HepG2 (cell line): ENCODE measurements around the gene DIO1. TPM values are rescaled to one million over a fixed set of nuclear protein-coding genes. Genes with fewer than 3 reads are reported as not detected.

Experiments
- BCL6 ChIP-seq: IDR thresholded peaks from 2 replicates; pipeline ENCODE4 v1.6.1; 2016; ENCODE audit warnings: missing genetic modification reagents, missing compliant biosample characterization
- CREM ChIP-seq, 2 experiments: sonication (generic) in 1 of 2; formaldehyde crosslinking in 1 of 2; IDR thresholded peaks; 2 replicates each; pipeline versions ENCODE4 v1.4.0 to v1.6.1; 2016 to 2020; ENCODE audit warnings: antibody characterized with exemption in 1 of 2, mild to moderate bottlenecking in 1 of 2, missing genetic modification reagents in 1 of 2
- EED ChIP-seq: sonication (generic); formaldehyde crosslinking; IDR thresholded peaks from 2 replicates; pipeline ENCODE4 v1.5.0; 2020; ENCODE audit warnings: mild to moderate bottlenecking, missing genetic modification reagents
- MAF1 ChIP-seq: sonication (generic); formaldehyde crosslinking; IDR thresholded peaks from 2 replicates; pipeline ENCODE4 v1.5.0; 2020; ENCODE audit warnings: missing genetic modification reagents, borderline replicate concordance
- PRPF4 ChIP-seq: fragments of 200-400 bp; formaldehyde crosslinking; IDR thresholded peaks from 2 replicates; pipeline ENCODE4 v1.6.1; 2016; ENCODE audit warnings: low read length, low read depth; ENCODE audit not compliant: poor library complexity, severe bottlenecking
- SP5 ChIP-seq: IDR thresholded peaks from 2 replicates; pipeline ENCODE4 v1.6.1; 2016; ENCODE audit warnings: low read depth, borderline replicate concordance
- ZFP37 ChIP-seq: sonication (generic); formaldehyde crosslinking; IDR thresholded peaks from 2 replicates; pipeline ENCODE4 v1.4.0; 2020; ENCODE audit warnings: missing genetic modification reagents, borderline replicate concordance
- ZMYM3 ChIP-seq: sonication (generic); formaldehyde crosslinking; IDR thresholded peaks from 2 replicates; pipeline ENCODE4 v1.5.1; 2020; ENCODE audit warnings: mild to moderate bottlenecking, missing genetic modification reagents
- ZNF256 ChIP-seq: sonication (generic); formaldehyde crosslinking; conservative IDR thresholded peaks from 2 replicates; pipeline ENCODE4 v1.4.0; 2020; ENCODE audit warnings: missing genetic modification reagents
- ZNF264 ChIP-seq: sonication (generic); formaldehyde crosslinking; IDR thresholded peaks from 2 replicates; pipeline ENCODE4 v1.4.0; 2020; ENCODE audit warnings: missing genetic modification reagents
- ZNF460 ChIP-seq: sonication (generic); formaldehyde crosslinking; IDR thresholded peaks from 2 replicates; pipeline ENCODE4 v1.5.1; 2020; ENCODE audit warnings: missing genetic modification reagents, mild to moderate bottlenecking, borderline replicate concordance
- ZNF546 ChIP-seq: sonication (generic); formaldehyde crosslinking; conservative IDR thresholded peaks from 2 replicates; pipeline ENCODE4 v1.8.1; 2023; ENCODE audit warnings: mild to moderate bottlenecking, missing genetic modification reagents
- polyA plus RNA-seq, 8 experiments: library from polyadenylated mRNA; depleted of rRNA in 3 of 8; stranded (reverse) in 7 of 8; unstranded in 1 of 8; fragments of >200 nt; fragmentation: Illumina TruSeq in 4 of 8; extraction: Trizol in 4 of 8; gene quantifications; 2 replicates each; pipeline versions ENCODE4 v1.2.1 to v1.2.3, GENCODE V29; 2011 to 2016; ENCODE audit warnings: low read depth in 4 of 8, missing spikeins in 1 of 8, mixed read lengths in 1 of 8; ENCODE audit not compliant: insufficient read depth in 1 of 8
- total RNA-seq, 5 experiments: library from RNA; depleted of rRNA; stranded (reverse); fragments of >200 nt; fragmentation: Illumina TruSeq; extraction: Trizol; gene quantifications; 2 replicates each; pipeline ENCODE4 v1.2.3, GENCODE V29; 2016; ENCODE audit warnings: low read depth in 1 of 5
- TF ChIP-seq, protein P1 (sequence below), 2 experiments: sonication (generic) in 1 of 2; formaldehyde crosslinking in 1 of 2; IDR thresholded peaks; 2 replicates each; pipeline versions ENCODE4 v1.6.1 to v1.9.0; 2014 to 2022; ENCODE audit warnings: antibody characterized with exemption in 1 of 2, borderline replicate concordance in 1 of 2, inconsistent platforms in 1 of 2, low read depth in 1 of 2, missing genetic modification reagents in 1 of 2
- TF ChIP-seq, protein P2 (sequence below): sonication (generic); formaldehyde crosslinking; IDR thresholded peaks from 2 replicates; pipeline ENCODE4 v1.4.0; 2020; ENCODE audit warnings: missing genetic modification reagents, mild to moderate bottlenecking, borderline replicate concordance
- TF ChIP-seq, protein P3 (sequence below): IDR thresholded peaks from 2 replicates; pipeline ENCODE4 v1.6.1; 2016; ENCODE audit warnings: control low read depth
- TF ChIP-seq, protein P4 (sequence below): sonication (generic); formaldehyde crosslinking; IDR thresholded peaks from 2 replicates; pipeline ENCODE4 v1.5.1; 2020; ENCODE audit warnings: mild to moderate bottlenecking, missing genetic modification reagents, moderate library complexity

DIO1 gene
- total and polyA plus RNA-seq, 2 of the 13 experiments (the other 11 are each of a cell fraction or from before 2014, with no cell fraction given): 13.5 to 45.6 TPM

DNA sequence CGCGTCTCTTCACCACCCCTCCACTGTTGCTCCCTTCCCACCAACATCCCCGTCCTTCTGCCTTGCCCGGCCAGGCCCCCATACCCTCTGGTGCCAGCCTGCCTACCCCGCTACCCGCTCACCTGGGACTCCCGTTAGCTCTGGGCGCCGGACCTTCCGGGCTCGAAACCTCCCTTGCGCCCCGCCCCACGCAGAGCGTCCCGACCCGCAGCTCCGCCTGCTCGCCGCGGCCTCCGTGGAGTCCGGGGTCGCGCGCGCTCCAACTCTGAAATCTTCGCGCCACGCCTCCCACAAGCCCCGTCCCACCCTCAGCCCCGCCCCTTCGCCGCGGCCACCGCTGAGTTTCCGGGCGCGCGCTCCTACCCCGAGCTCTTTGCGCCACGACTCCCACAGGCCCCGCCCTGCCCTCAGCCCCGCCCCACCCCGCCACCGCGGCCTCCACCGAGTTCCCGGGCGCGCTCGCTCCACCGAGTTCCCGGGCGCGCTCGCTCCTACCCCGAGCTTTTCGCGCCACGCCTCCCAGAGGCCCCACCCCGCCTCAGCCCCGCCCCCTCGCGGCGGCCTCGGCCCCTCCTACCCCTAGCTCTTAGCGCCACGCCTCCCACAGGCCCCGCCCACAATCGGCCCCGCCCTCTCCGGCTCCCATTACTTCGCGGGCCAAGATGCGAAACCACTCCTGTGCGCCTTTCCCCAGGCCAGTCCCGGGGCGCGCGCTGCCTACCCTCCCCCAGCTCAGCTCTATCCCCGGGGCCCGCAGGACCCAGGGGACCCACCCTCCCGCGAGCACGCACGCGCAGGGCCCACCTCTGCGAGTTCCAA lies 51.7 kb downstream of the DIO1 start, which contains the start of gene IFT25 (continued):
- TF ChIP-seq, protein P1, sequence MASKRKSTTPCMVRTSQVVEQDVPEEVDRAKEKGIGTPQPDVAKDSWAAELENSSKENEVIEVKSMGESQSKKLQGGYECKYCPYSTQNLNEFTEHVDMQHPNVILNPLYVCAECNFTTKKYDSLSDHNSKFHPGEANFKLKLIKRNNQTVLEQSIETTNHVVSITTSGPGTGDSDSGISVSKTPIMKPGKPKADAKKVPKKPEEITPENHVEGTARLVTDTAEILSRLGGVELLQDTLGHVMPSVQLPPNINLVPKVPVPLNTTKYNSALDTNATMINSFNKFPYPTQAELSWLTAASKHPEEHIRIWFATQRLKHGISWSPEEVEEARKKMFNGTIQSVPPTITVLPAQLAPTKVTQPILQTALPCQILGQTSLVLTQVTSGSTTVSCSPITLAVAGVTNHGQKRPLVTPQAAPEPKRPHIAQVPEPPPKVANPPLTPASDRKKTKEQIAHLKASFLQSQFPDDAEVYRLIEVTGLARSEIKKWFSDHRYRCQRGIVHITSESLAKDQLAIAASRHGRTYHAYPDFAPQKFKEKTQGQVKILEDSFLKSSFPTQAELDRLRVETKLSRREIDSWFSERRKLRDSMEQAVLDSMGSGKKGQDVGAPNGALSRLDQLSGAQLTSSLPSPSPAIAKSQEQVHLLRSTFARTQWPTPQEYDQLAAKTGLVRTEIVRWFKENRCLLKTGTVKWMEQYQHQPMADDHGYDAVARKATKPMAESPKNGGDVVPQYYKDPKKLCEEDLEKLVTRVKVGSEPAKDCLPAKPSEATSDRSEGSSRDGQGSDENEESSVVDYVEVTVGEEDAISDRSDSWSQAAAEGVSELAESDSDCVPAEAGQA (IDR thresholded peaks at IDR 0.05; ENCODE audit: low read depth): no peak
- TF ChIP-seq, protein P1 (CRISPR knock-in tag; IDR thresholded peaks at IDR 0.05; ENCODE audit: borderline replicate concordance): no peak
- TF ChIP-seq BCL6 (CRISPR knock-in tag) (peak; percentile 36; the same call in 1 of the 2 replicates), ZNF256 (CRISPR knock-in tag) (no peak), ZNF460 (CRISPR knock-in tag) (no peak), MAF1 (CRISPR knock-in tag) (0 out of 2 replicates have a peak, but pooled peaks have one; percentile 34), EED (CRISPR knock-in tag) (no peak), ZNF264 (CRISPR knock-in tag) (0 out of 2 replicates have a peak, but pooled peaks have one; percentile 35), ZNF546 (no peak), SP5 (CRISPR knock-in tag) (peak; percentile 73; the same call in 1 of the 2 replicates), ZFP37 (CRISPR knock-in tag) (no peak), CREM (IDR thresholded peaks at IDR 0.05) (no peak), CREM (CRISPR knock-in tag; IDR thresholded peaks at IDR 0.05) (no peak), ZMYM3 (CRISPR knock-in tag) (no peak), PRPF4 (no peak)
- TF ChIP-seq, protein P2, sequence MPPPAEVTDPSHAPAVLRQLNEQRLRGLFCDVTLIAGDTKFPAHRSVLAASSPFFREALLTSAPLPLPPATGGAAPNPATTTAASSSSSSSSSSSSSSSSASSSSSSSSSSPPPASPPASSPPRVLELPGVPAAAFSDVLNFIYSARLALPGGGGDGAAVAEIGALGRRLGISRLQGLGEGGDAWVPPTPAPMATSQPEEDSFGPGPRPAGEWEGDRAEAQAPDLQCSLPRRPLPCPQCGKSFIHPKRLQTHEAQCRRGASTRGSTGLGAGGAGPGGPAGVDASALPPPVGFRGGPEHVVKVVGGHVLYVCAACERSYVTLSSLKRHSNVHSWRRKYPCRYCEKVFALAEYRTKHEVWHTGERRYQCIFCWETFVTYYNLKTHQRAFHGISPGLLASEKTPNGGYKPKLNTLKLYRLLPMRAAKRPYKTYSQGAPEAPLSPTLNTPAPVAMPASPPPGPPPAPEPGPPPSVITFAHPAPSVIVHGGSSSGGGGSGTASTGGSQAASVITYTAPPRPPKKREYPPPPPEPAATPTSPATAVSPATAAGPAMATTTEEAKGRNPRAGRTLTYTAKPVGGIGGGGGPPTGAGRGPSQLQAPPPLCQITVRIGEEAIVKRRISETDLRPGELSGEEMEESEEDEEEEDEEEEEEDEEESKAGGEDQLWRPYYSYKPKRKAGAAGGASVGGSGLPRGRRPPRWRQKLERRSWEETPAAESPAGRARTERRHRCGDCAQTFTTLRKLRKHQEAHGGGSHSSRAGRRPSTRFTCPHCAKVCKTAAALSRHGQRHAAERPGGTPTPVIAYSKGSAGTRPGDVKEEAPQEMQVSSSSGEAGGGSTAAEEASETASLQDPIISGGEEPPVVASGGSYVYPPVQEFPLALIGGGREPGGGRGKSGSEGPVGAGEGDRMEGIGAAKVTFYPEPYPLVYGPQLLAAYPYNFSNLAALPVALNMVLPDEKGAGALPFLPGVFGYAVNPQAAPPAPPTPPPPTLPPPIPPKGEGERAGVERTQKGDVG (CRISPR knock-in tag): no peak
- TF ChIP-seq, protein P3, sequence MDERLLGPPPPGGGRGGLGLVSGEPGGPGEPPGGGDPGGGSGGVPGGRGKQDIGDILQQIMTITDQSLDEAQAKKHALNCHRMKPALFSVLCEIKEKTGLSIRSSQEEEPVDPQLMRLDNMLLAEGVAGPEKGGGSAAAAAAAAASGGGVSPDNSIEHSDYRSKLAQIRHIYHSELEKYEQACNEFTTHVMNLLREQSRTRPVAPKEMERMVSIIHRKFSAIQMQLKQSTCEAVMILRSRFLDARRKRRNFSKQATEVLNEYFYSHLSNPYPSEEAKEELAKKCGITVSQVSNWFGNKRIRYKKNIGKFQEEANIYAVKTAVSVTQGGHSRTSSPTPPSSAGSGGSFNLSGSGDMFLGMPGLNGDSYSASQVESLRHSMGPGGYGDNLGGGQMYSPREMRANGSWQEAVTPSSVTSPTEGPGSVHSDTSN (CRISPR knock-in tag): no peak
- TF ChIP-seq, protein P4, sequence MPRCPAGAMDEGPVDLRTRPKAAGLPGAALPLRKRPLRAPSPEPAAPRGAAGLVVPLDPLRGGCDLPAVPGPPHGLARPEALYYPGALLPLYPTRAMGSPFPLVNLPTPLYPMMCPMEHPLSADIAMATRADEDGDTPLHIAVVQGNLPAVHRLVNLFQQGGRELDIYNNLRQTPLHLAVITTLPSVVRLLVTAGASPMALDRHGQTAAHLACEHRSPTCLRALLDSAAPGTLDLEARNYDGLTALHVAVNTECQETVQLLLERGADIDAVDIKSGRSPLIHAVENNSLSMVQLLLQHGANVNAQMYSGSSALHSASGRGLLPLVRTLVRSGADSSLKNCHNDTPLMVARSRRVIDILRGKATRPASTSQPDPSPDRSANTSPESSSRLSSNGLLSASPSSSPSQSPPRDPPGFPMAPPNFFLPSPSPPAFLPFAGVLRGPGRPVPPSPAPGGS: 0 out of 2 replicates have a peak, but pooled peaks have one; percentile 8
